ENCODE data around the gene ACVR2A.

- TF ChIP-seq RAD21 (IDR thresholded peaks at IDR 0.05; ENCODE audit: low read depth) (no peak), POLR2A (IDR thresholded peaks at IDR 0.05; ENCODE audit: borderline replicate concordance, extremely low read depth, insufficient read depth, insufficient read length) (no peak), FOSL1 (IDR thresholded peaks at IDR 0.05; ENCODE audit: low read depth) (no peak), POLR2AphosphoS5 (IDR thresholded peaks at IDR 0.05; ENCODE audit: low read depth, low read length) (no peak)
These were observed 40.0 kb downstream of the ACVR2A start for GRCh38 chr2:147884830-147885229.
